ENCODE data around the gene MAP4K4.

The MAP4K4 gene

GRCh38 chr2:101803945-101804696 is 106.6 kb downstream of the MAP4K4 start:
- Histone ChIP-seq H3K4me2 (ENCODE audit: low read length) (no peak overlapping the region), H3K27me3 (ENCODE audit: control insufficient read depth, insufficient read depth, low read length) (no peaks in the 10 kb centered on the region), H3K9ac (ENCODE audit: low read depth, low read length) (no peak overlapping the region), H3K9me3 (replicated peaks; ENCODE audit: low read length) (no peaks in the 10 kb centered on the region), H3K4me3 (ENCODE audit: low read length) (no peak overlapping the region), H3K4me1 (ENCODE audit: control insufficient read depth, insufficient read depth, low read length) (peaks cover 64% of the 10 kb centered on the region), H3K36me3 (ENCODE audit: insufficient read depth, low read length) (peaks cover 4% of the 10 kb centered on the region)

GRCh38 chr2:101805152-101806088 is 107.9 kb downstream of the MAP4K4 start:
- H3K4me2 ChIP-seq (ENCODE audit: low read length): peak overlapping the region; percentile 48
- peaks cover 73% of the 10 kb centered on the region for H3K4me1 ChIP-seq (ENCODE audit: control insufficient read depth, insufficient read depth, low read length)
- no peaks in the 10 kb centered on the region for H3K9me3 ChIP-seq (replicated peaks; ENCODE audit: low read length)
- H3K36me3 ChIP-seq (ENCODE audit: insufficient read depth, low read length): peaks cover 4% of the 10 kb centered on the region
- peak overlapping the region; percentile 15 for H3K9ac ChIP-seq (ENCODE audit: low read depth, low read length)
- H3K27me3 ChIP-seq (ENCODE audit: control insufficient read depth, insufficient read depth, low read length): no peaks in the 10 kb centered on the region
- no peak overlapping the region for H3K4me3 ChIP-seq (ENCODE audit: low read length)

GRCh38 chr2:101806123-101806522 is 108.6 kb downstream of the MAP4K4 start:
- Histone ChIP-seq H3K9ac (ENCODE audit: low read depth, low read length) (peak overlapping the region; percentile 55), H3K9me3 (replicated peaks; ENCODE audit: low read length) (no peaks in the 10 kb centered on the region), H3K27me3 (ENCODE audit: control insufficient read depth, insufficient read depth, low read length) (no peaks in the 10 kb centered on the region), H3K36me3 (ENCODE audit: insufficient read depth, low read length) (peaks cover 4% of the 10 kb centered on the region), H3K4me2 (ENCODE audit: low read length) (peak overlapping the region; percentile 48), H3K4me3 (ENCODE audit: low read length) (no peak overlapping the region), H3K4me1 (ENCODE audit: control insufficient read depth, insufficient read depth, low read length) (peaks cover 73% of the 10 kb centered on the region)

GRCh38 chr2:101806701-101807100 is 109.2 kb downstream of the MAP4K4 start:
- no peak overlapping the region for H3K4me3 ChIP-seq (ENCODE audit: low read length)
- peaks cover 1% of the 10 kb centered on the region for H3K36me3 ChIP-seq (ENCODE audit: insufficient read depth, low read length)
- no peaks in the 10 kb centered on the region for H3K9me3 ChIP-seq (replicated peaks; ENCODE audit: low read length)
- H3K9ac ChIP-seq (ENCODE audit: low read depth, low read length): peak overlapping the region; percentile 55
- peak overlapping the region; percentile 48 for H3K4me2 ChIP-seq (ENCODE audit: low read length)
- no peaks in the 10 kb centered on the region for H3K27me3 ChIP-seq (ENCODE audit: control insufficient read depth, insufficient read depth, low read length)
- H3K4me1 ChIP-seq (ENCODE audit: control insufficient read depth, insufficient read depth, low read length): peaks cover 78% of the 10 kb centered on the region

GRCh38 chr2:101807242-101807641 is 109.7 kb downstream of the MAP4K4 start:
- Histone ChIP-seq H3K9ac (ENCODE audit: low read depth, low read length) (peak overlapping the region; percentile 55), H3K27me3 (ENCODE audit: control insufficient read depth, insufficient read depth, low read length) (no peaks in the 10 kb centered on the region), H3K4me3 (ENCODE audit: low read length) (no peak overlapping the region), H3K4me1 (ENCODE audit: control insufficient read depth, insufficient read depth, low read length) (peaks cover 77% of the 10 kb centered on the region), H3K9me3 (replicated peaks; ENCODE audit: low read length) (no peaks in the 10 kb centered on the region), H3K36me3 (ENCODE audit: insufficient read depth, low read length) (no peaks in the 10 kb centered on the region), H3K4me2 (ENCODE audit: low read length) (peak overlapping the region; percentile 48)

GRCh38 chr2:101808006-101808562 is 110.6 kb downstream of the MAP4K4 start:
- H3K36me3 ChIP-seq (ENCODE audit: insufficient read depth, low read length): no peaks in the 10 kb centered on the region
- no peaks in the 10 kb centered on the region for H3K27me3 ChIP-seq (ENCODE audit: control insufficient read depth, insufficient read depth, low read length)
- H3K4me2 ChIP-seq (ENCODE audit: low read length): no peak overlapping the region
- H3K9ac ChIP-seq (ENCODE audit: low read depth, low read length): no peak overlapping the region
- no peaks in the 10 kb centered on the region for H3K9me3 ChIP-seq (replicated peaks; ENCODE audit: low read length)
- peaks cover 68% of the 10 kb centered on the region for H3K4me1 ChIP-seq (ENCODE audit: control insufficient read depth, insufficient read depth, low read length)
- H3K4me3 ChIP-seq (ENCODE audit: low read length): no peak overlapping the region

GRCh38 chr2:101809698-101810097 is 112.2 kb downstream of the MAP4K4 start:
- peaks cover 52% of the 10 kb centered on the region for H3K4me1 ChIP-seq (ENCODE audit: control insufficient read depth, insufficient read depth, low read length)
- no peak overlapping the region for H3K9ac ChIP-seq (ENCODE audit: low read depth, low read length)
- H3K27me3 ChIP-seq (ENCODE audit: control insufficient read depth, insufficient read depth, low read length): no peaks in the 10 kb centered on the region
- H3K4me3 ChIP-seq (ENCODE audit: low read length): no peak overlapping the region
- no peaks in the 10 kb centered on the region for H3K9me3 ChIP-seq (replicated peaks; ENCODE audit: low read length)
- H3K4me2 ChIP-seq (ENCODE audit: low read length): no peak overlapping the region
- no peaks in the 10 kb centered on the region for H3K36me3 ChIP-seq (ENCODE audit: insufficient read depth, low read length)

GRCh38 chr2:101811226-101812015 is 113.9 kb downstream of the MAP4K4 start:
- Histone ChIP-seq H3K9me3 (replicated peaks; ENCODE audit: low read length) (no peaks in the 10 kb centered on the region), H3K4me1 (ENCODE audit: control insufficient read depth, insufficient read depth, low read length) (peaks cover 51% of the 10 kb centered on the region), H3K36me3 (ENCODE audit: insufficient read depth, low read length) (no peaks in the 10 kb centered on the region), H3K9ac (ENCODE audit: low read depth, low read length) (no peak overlapping the region), H3K4me3 (ENCODE audit: low read length) (no peak overlapping the region), H3K27me3 (ENCODE audit: control insufficient read depth, insufficient read depth, low read length) (no peaks in the 10 kb centered on the region), H3K4me2 (ENCODE audit: low read length) (no peak overlapping the region)

GRCh38 chr2:101812226-101812625 is 114.7 kb downstream of the MAP4K4 start:
- no peaks in the 10 kb centered on the region for H3K27me3 ChIP-seq (ENCODE audit: control insufficient read depth, insufficient read depth, low read length)
- no peak overlapping the region for H3K9ac ChIP-seq (ENCODE audit: low read depth, low read length)
- peaks cover 50% of the 10 kb centered on the region for H3K4me1 ChIP-seq (ENCODE audit: control insufficient read depth, insufficient read depth, low read length)
- no peaks in the 10 kb centered on the region for H3K9me3 ChIP-seq (replicated peaks; ENCODE audit: low read length)
- no peak overlapping the region for H3K4me2 ChIP-seq (ENCODE audit: low read length)
- no peaks in the 10 kb centered on the region for H3K36me3 ChIP-seq (ENCODE audit: insufficient read depth, low read length)
- H3K4me3 ChIP-seq (ENCODE audit: low read length): no peak overlapping the region

GRCh38 chr2:101814752-101815151 is 117.2 kb downstream of the MAP4K4 start:
- no peaks in the 10 kb centered on the region for H3K9me3 ChIP-seq (replicated peaks; ENCODE audit: low read length)
- H3K4me3 ChIP-seq (ENCODE audit: low read length): no peak overlapping the region
- no peak overlapping the region for H3K4me2 ChIP-seq (ENCODE audit: low read length)
- no peak overlapping the region for H3K9ac ChIP-seq (ENCODE audit: low read depth, low read length)
- peaks cover 57% of the 10 kb centered on the region for H3K4me1 ChIP-seq (ENCODE audit: control insufficient read depth, insufficient read depth, low read length)
- no peaks in the 10 kb centered on the region for H3K36me3 ChIP-seq (ENCODE audit: insufficient read depth, low read length)
- H3K27me3 ChIP-seq (ENCODE audit: control insufficient read depth, insufficient read depth, low read length): no peaks in the 10 kb centered on the region

- Histone ChIP-seq H3K27me3 (ENCODE audit: control insufficient read depth, insufficient read depth, low read length) (no peaks in the 10 kb centered on the region), H3K9ac (ENCODE audit: low read depth, low read length) (no peak overlapping the region), H3K9me3 (replicated peaks; ENCODE audit: low read length) (no peaks in the 10 kb centered on the region), H3K4me3 (ENCODE audit: low read length) (no peak overlapping the region), H3K36me3 (ENCODE audit: insufficient read depth, low read length) (no peaks in the 10 kb centered on the region), H3K4me1 (ENCODE audit: control insufficient read depth, insufficient read depth, low read length) (peaks cover 58% of the 10 kb centered on the region), H3K4me2 (ENCODE audit: low read length) (no peak overlapping the region)
Measured at GRCh38 chr2:101815154-101815553, 117.6 kb downstream of the MAP4K4 start.

Measured in skeletal muscle satellite cell (primary cell).